ENCODE results near the gene OR4A47.
"Not testable (repeated sequence)": the region's sequence is repeated elsewhere in the genome, so short reads cannot be mapped to it uniquely, and the experiment has no call there.

Gene OR4A47, protein sequence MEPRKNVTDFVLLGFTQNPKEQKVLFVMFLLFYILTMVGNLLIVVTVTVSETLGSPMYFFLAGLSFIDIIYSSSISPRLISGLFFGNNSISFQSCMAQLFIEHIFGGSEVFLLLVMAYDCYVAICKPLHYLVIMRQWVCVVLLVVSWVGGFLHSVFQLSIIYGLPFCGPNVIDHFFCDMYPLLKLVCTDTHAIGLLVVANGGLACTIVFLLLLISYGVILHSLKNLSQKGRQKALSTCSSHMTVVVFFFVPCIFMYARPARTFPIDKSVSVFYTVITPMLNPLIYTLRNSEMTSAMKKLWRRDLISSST

GRCh38 chr11:48488493-48488892 is at the start of gene OR4A47:
TSS of gene OR4A47 (plus strand) at chr11:48488793. CDS start at chr11:48488793, 0 bp downstream.
- not testable (repeated sequence) for H3K36me3 ChIP-seq (ENCODE audit: control insufficient read depth, insufficient read depth, low read length, severe bottlenecking)

GRCh38 chr11:48455909-48456308 is 32.7 kb upstream of the OR4A47 start:
- not testable (repeated sequence) for H3K27me3 ChIP-seq (replicated peaks; ENCODE audit: control insufficient read depth, insufficient read depth, low read length); H3K9me3 ChIP-seq (ENCODE audit: control insufficient read depth, low read length); DNase-seq (ENCODE audit: low read depth); H3K4me3 ChIP-seq (ENCODE audit: low read length); H3K4me1 ChIP-seq (ENCODE audit: control insufficient read depth, insufficient read depth, low read length); H3K36me3 ChIP-seq (ENCODE audit: control insufficient read depth, insufficient read depth, low read length, severe bottlenecking); H3K9ac ChIP-seq (ENCODE audit: low read length)

More at GRCh38 chr11:48488493-48488892, at the start of gene OR4A47:
- not testable (repeated sequence) for DNase-seq (ENCODE audit: low read depth); H3K9ac ChIP-seq (ENCODE audit: low read length); H3K4me3 ChIP-seq (ENCODE audit: low read length); H3K4me1 ChIP-seq (ENCODE audit: control insufficient read depth, insufficient read depth, low read length); H3K27me3 ChIP-seq (replicated peaks; ENCODE audit: control insufficient read depth, insufficient read depth, low read length); H3K9me3 ChIP-seq (ENCODE audit: control insufficient read depth, low read length)

- not testable (repeated sequence) for H3K27me3 ChIP-seq (replicated peaks; ENCODE audit: control insufficient read depth, insufficient read depth, low read length); H3K9me3 ChIP-seq (ENCODE audit: control insufficient read depth, low read length); DNase-seq (ENCODE audit: low read depth); H3K4me1 ChIP-seq (ENCODE audit: control insufficient read depth, insufficient read depth, low read length); H3K4me3 ChIP-seq (ENCODE audit: low read length); H3K36me3 ChIP-seq (ENCODE audit: control insufficient read depth, insufficient read depth, low read length, severe bottlenecking); H3K9ac ChIP-seq (ENCODE audit: low read length)
Measured at GRCh38 chr11:48473966-48474365, 14.6 kb upstream of the OR4A47 start.

DNA sequence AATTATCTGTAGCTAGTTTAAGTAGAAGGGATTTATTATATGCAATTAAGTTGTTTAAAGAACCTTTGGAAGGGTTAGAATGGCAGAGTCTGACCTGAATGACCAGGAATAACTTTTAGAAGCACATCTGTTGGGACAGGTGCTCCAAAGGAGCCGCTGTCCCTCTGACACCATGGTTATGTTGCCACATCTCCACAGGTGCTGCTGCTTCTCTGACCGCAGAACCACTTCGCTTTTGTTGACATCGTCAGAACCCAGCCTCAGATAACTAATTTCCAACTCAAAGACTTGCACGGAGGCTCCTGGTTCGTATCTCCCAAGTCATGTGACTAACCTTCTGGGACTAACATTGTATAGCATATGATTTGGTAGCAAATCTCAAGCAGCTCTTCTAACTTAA is 13.9 kb upstream of the OR4A47 start:
- H3K27me3 ChIP-seq (replicated peaks; ENCODE audit: control insufficient read depth, insufficient read depth, low read length); DNase-seq (ENCODE audit: low read depth); H3K4me1 ChIP-seq (ENCODE audit: control insufficient read depth, insufficient read depth, low read length); H3K4me3 ChIP-seq (ENCODE audit: low read length); H3K9ac ChIP-seq (ENCODE audit: low read length); H3K36me3 ChIP-seq (ENCODE audit: control insufficient read depth, insufficient read depth, low read length, severe bottlenecking); H3K9me3 ChIP-seq (ENCODE audit: control insufficient read depth, low read length): not testable (repeated sequence)

GRCh38 chr11:48506169-48506568 is 17.6 kb downstream of the OR4A47 start:
- not testable (repeated sequence) for H3K27me3 ChIP-seq (replicated peaks; ENCODE audit: control insufficient read depth, insufficient read depth, low read length); H3K9me3 ChIP-seq (ENCODE audit: control insufficient read depth, low read length); H3K9ac ChIP-seq (ENCODE audit: low read length); H3K4me3 ChIP-seq (ENCODE audit: low read length); H3K36me3 ChIP-seq (ENCODE audit: control insufficient read depth, insufficient read depth, low read length, severe bottlenecking); DNase-seq (ENCODE audit: low read depth); H3K4me1 ChIP-seq (ENCODE audit: control insufficient read depth, insufficient read depth, low read length)

- no peaks in the 10 kb centered on the region for H3K27me3 ChIP-seq (replicated peaks; ENCODE audit: control insufficient read depth, insufficient read depth, low read length)
- H3K4me1 ChIP-seq (ENCODE audit: control insufficient read depth, insufficient read depth, low read length): no peaks in the 10 kb centered on the region
- no peaks in the 10 kb centered on the region for H3K9me3 ChIP-seq (ENCODE audit: control insufficient read depth, low read length)
- DNase-seq (ENCODE audit: low read depth): no peak
- H3K9ac ChIP-seq (ENCODE audit: low read length): no peak overlapping the region
- no peak overlapping the region for H3K4me3 ChIP-seq (ENCODE audit: low read length)
- H3K36me3 ChIP-seq (ENCODE audit: control insufficient read depth, insufficient read depth, low read length, severe bottlenecking): no peaks in the 10 kb centered on the region
Measured at GRCh38 chr11:48538991-48539390, 50.4 kb downstream of the OR4A47 start.

All from adipocyte (in vitro differentiated cells).